ENCODE measurements around the gene RGS6. TPM values are rescaled to one million over a fixed set of nuclear protein-coding genes. Genes with fewer than 3 reads are reported as not detected.
A peak's percentile ranks its signal among the peaks of the same experiment; 100 is the strongest.

RGS6 gene
- total and polyA plus RNA-seq, 8 donors = 0.12 to 4.1 (median 2.8) TPM

DNA sequence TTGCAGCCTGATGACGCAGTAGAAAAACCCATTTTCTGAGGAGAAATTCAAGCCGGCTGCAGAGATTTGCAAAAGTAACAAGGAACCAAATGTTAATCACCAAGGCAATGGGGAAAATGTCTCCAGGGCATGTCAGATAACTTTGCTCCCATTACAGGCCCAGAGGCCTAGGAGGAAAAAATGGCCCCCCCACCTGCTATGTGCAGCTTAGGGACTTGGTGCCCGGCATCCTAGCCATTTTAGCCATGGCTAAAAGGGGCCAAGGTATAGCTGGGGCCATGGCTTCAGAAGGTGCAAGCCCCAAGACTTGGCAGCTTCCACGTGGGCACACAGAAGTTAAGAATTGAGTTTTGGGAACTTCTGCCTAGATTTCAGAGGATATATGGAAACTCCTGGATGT lies 351.9 kb downstream of the RGS6 start:
- Histone ChIP-seq H3K9me3 (peaks cover 0 to 40% of the 10 kb centered on the region in 2 donors), H3K4me1 (no peaks in the 10 kb centered on the region), H3K27ac (no peak overlapping the region), H3K4me3 (no peak overlapping the region), H3K36me3 (no peaks in the 10 kb centered on the region), H3K27me3 (no peaks in the 10 kb centered on the region)
- intact Hi-C loops (cut with DNase I) = no loop called here
- ATAC-seq (no peak), DNase-seq (no peak)
- TF ChIP-seq, protein P1, sequence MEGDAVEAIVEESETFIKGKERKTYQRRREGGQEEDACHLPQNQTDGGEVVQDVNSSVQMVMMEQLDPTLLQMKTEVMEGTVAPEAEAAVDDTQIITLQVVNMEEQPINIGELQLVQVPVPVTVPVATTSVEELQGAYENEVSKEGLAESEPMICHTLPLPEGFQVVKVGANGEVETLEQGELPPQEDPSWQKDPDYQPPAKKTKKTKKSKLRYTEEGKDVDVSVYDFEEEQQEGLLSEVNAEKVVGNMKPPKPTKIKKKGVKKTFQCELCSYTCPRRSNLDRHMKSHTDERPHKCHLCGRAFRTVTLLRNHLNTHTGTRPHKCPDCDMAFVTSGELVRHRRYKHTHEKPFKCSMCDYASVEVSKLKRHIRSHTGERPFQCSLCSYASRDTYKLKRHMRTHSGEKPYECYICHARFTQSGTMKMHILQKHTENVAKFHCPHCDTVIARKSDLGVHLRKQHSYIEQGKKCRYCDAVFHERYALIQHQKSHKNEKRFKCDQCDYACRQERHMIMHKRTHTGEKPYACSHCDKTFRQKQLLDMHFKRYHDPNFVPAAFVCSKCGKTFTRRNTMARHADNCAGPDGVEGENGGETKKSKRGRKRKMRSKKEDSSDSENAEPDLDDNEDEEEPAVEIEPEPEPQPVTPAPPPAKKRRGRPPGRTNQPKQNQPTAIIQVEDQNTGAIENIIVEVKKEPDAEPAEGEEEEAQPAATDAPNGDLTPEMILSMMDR (IDR thresholded peaks at IDR 0.05) = no peak

DNA sequence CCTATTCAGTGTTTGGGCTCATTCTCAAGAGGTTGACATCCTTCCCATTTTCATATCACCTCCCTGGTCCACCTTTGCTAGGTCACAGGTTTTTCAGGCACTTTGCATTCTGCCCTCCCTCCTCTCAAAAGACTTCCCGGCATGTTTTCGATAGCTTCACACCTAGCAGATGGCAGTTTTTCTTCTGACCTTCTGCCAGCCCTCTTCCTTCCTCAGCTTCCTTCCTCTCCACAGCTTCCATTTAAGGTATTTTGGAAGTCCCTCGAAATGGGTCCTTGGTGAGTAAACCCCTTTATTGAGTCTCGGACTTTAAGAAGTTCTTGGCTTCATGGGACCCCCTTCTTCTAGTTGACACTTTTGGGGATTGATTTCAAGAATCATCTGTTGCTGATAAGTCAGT lies 358.0 kb downstream of the RGS6 start:
- ATAC-seq (no peak), DNase-seq (no peak)
- Histone ChIP-seq H3K4me1 (no peaks in the 10 kb centered on the region), H3K36me3 (no peaks in the 10 kb centered on the region), H3K27ac (no peak overlapping the region), H3K4me3 (no peak overlapping the region), H3K27me3 (no peaks in the 10 kb centered on the region), H3K9me3 (peaks cover 0 to 15% of the 10 kb centered on the region in 2 donors)
- TF ChIP-seq, protein P1 (IDR thresholded peaks at IDR 0.05) = no peak
- intact Hi-C loops (cut with DNase I) = no loop called here

- peak; percentile 70 for ATAC-seq
- Histone ChIP-seq H3K27ac (no peak overlapping the region), H3K4me3 (no peak overlapping the region), H3K4me1 (no peaks in the 10 kb centered on the region), H3K36me3 (no peaks in the 10 kb centered on the region), H3K27me3 (no peaks in the 10 kb centered on the region), H3K9me3 (no peaks in the 10 kb centered on the region)
- intact Hi-C loops (cut with DNase I) = no loop called here
- peak in 1 of 4 donors; percentile 62 for DNase-seq
- TF ChIP-seq, protein P1 (IDR thresholded peaks at IDR 0.05) = peak; percentile 55 to 67
Measured at GRCh38 chr14:72291908-72292688, 359.9 kb downstream of the RGS6 start.

- Histone ChIP-seq H3K9me3 (no peaks in the 10 kb centered on the region), H3K4me3 (no peak overlapping the region), H3K27ac (no peak overlapping the region), H3K27me3 (no peaks in the 10 kb centered on the region), H3K36me3 (no peaks in the 10 kb centered on the region), H3K4me1 (no peaks in the 10 kb centered on the region)
- no peak for DNase-seq
- TF ChIP-seq, protein P1 (IDR thresholded peaks at IDR 0.05) = no peak
- ATAC-seq = no peak
- intact Hi-C loops (cut with DNase I) = no loop called here
Measured at GRCh38 chr14:72292689-72293024, 360.4 kb downstream of the RGS6 start.

DNA sequence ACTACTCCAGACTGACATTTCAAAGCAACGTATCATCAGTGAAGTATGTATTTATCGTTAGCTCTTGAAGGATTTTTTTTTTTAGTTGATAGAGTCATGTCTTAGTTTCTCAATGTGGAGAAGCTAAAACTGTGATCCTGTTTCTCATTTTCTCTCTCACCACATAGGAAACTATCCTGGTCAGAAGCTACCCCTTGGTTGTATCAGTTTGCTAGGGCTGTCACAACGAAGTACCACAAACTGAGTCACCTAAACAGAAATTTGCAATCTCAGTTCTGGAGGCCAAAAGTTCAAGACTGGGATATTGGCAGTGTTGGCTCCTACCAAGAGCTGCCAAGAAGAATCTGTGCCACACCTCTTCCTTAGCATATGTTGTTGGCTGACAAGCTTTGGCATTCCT lies 369.1 kb downstream of the RGS6 start:
- H3K4me3 ChIP-seq = no peak overlapping the region
- H3K4me1 ChIP-seq = no peaks in the 10 kb centered on the region
- peaks cover 0 to 11% of the 10 kb centered on the region in 2 donors for H3K9me3 ChIP-seq
- intact Hi-C loops (cut with DNase I) = no loop called here
- ATAC-seq = no peak
- H3K27me3 ChIP-seq = no peaks in the 10 kb centered on the region
- H3K27ac ChIP-seq = no peak overlapping the region
- H3K36me3 ChIP-seq = no peaks in the 10 kb centered on the region
- TF ChIP-seq, protein P1 (IDR thresholded peaks at IDR 0.05) = no peak
- DNase-seq = no peak

Measured in left lung (tissue), 10 donors.